GM19193 (cell line): ENCODE measurements around the gene TRMT5.

Experiments
- POLR2A ChIP-seq: IDR thresholded peaks from 4 replicates; pipeline ENCODE4 v1.6.1; 2011; ENCODE audit not compliant: insufficient read depth, insufficient read length; ENCODE audit errors: extremely low read depth

TRMT5 gene, protein sequence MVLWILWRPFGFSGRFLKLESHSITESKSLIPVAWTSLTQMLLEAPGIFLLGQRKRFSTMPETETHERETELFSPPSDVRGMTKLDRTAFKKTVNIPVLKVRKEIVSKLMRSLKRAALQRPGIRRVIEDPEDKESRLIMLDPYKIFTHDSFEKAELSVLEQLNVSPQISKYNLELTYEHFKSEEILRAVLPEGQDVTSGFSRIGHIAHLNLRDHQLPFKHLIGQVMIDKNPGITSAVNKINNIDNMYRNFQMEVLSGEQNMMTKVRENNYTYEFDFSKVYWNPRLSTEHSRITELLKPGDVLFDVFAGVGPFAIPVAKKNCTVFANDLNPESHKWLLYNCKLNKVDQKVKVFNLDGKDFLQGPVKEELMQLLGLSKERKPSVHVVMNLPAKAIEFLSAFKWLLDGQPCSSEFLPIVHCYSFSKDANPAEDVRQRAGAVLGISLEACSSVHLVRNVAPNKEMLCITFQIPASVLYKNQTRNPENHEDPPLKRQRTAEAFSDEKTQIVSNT

DNA sequence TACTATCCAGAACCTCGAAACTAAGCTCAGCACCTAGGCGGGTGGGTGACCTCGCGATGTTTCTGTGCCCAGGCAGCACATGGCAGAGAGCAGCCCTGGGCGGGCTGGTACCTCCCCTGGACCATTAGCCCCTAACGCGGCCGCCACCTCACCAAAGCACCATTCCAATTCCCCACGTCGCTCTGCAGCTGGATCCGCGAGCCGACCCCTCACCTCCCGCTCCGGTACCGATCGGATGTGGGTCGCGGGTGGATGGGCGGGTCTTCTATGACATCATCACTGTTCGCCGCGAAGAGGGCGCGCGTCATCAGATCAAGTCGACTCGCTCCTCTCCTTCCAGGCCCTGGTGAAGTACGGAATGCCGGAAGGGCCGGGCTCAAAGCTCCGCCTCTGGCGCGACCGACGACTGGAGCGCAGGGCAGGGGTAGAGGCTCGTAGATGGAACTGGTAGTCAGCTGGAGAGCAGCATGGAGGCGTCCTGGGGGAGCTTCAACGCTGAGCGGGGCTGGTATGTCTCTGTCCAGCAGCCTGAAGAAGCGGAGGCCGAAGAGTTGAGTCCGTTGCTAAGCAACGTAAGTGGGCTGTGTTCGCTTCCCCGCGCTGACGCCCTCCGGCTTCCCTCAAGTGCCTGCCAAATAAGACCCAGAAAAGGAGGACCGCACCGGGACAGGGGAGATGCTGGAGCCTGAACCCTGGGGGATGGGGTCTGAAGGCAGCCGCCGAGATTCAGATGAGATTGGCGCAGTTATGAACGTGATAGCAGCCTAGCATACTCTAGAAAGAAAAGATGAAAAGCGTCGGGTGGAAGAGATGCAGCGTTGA is at the start of gene TRMT5, which contains the start of gene SLC38A6:
TSS of gene TRMT5 (minus strand) at position 269 of the 822 bp plus-strand sequence. CDS start at position 163, 106 bp downstream.
TSS of gene SLC38A6 (plus strand) at position 435 of the 822 bp plus-strand sequence. CDS start at position 468, 33 bp downstream.
- TF ChIP-seq POLR2A, result peak; percentile 72

DNA sequence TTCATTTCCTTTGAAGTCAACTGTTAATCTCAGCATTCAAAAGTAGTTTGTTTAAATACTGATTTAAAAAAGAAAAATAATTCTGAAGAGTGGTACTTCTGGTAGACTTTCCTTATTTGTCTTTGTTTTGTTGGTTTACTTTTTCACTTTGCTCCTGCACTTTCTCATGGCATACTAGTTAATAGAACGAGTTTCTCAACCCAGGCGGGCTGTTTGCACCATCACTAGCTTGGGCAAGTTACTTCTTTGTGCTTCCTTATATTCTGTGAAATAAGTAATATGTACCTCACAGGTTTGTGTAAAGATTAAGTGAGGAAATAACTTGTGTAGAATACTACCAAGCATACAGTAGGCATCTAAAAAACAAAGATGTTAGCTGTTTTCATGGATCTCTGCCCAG is 45.6 kb upstream of the TRMT5 start:
- TF ChIP-seq POLR2A, result no peak

DNA sequence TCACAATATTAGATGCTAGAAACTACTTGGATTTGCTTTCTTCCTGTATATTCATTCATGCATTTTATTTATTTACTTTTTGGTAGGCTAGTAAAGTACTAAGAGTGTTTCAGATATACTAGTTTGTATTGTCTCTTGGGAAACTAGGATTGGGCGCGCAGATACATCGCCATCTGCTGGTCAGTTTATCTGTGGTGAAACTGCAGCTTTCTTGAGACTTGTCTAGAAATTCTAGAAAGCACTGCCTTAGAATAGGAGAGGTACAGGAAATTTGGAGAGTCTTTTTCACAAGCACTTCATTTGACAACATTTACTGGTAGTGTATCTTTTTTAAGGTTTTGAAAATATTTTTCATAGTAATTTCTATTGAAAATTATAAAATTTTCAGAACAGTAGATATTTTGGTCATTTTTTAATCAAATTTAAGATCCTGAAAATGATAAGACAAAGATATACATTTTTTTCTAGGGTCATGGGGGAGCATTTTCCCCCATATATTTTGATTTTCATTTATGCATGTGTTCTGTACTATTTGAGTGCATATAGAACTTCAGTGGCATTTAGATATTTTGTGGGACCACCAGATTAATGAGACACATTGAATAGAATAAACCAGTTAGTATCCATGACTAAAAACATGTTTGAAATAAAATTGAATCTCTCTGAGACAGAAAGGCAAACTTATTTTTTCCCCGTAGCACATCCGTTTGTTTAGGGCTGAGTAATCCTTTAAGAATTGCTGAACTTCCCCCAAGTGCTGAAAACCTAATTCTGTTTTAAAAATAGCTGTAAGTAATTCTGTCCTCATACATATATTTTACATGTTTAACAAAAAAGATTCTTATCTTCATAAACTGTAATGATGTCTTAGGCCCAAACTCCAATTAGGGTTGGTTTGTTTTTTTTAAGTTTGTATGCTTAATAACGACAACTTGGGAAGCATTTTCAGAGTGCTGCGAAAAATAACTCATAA is 44.7 kb upstream of the TRMT5 start:
- TF ChIP-seq POLR2A, result no peak

DNA sequence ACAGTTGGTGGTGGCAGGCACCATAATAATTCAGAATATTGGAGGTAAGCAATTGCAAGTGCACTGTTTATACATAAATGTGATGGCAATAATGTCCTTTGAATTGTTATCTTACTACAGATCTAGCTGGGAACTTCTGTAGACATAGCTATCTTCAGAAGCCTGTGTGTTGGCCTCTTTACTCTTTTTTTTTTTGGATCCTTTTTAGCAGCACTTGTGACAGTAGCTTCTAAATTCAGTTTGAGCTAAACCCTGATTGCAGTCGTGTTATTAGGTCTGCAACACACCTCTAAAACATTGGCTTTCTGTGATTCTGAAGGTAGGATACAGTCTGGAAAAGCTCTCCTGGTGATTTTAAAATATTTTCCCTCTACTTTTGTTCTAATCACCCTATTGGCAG is 38.7 kb upstream of the TRMT5 start:
- TF ChIP-seq POLR2A, result no peak

DNA sequence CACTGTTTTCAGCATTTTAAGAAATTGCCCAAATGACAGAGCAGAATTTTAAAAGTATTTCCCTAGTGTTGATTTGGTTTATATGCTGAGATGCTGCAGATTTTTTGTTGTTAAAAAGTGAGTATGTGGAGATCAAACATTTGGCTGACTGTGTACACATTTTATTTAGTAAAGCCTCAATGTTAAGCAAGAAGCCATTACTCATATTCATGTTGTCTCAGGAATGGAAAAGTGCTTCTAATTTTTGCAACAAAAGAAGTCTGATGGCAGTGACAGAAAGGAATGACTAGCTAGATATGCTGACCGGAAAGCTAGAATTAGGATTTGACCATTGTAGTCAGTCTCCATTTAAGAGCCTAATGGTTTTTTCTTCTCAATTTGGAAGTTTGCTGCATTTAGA is 22.7 kb upstream of the TRMT5 start:
- no peak for TF ChIP-seq POLR2A

DNA sequence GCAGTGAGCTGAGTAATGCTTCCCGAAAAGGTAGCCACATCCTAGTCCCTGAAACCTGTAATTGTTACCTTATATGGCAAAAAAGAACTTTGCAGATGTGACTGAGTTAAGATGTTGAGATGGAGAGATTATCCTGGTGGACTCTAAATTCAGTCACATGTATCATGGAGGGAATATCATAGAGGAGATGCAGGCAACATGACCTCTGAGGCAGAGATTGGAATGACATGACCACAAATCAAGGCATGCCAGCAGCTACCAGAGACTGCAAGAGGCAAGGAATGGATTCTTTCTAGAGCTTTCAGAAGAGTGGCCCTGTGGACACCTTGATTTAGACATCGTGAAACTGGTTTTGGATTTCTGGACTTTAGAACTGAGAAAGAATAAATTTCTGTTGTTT is 18.7 kb upstream of the TRMT5 start:
- TF ChIP-seq POLR2A, result no peak

DNA sequence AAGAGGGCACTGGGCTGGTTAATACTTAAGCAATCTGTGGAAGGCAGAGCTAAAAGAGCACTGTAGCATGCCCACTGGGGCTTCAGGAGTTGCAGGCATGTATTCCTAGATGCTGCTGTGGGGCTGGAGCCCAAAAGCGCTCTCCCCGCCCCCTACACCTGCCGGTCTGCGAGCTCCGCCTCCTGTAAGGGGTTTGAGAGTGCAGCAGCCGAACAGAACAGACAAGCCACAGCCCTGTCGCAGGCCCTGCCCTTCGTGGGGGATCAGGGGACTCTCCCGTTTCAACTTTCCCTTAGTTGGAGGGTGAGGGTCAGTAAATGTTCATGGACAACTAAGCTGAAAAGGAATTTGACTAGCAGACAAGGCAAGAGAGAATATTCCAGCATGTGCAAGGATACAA is 17.7 kb upstream of the TRMT5 start:
- no peak for TF ChIP-seq POLR2A

DNA sequence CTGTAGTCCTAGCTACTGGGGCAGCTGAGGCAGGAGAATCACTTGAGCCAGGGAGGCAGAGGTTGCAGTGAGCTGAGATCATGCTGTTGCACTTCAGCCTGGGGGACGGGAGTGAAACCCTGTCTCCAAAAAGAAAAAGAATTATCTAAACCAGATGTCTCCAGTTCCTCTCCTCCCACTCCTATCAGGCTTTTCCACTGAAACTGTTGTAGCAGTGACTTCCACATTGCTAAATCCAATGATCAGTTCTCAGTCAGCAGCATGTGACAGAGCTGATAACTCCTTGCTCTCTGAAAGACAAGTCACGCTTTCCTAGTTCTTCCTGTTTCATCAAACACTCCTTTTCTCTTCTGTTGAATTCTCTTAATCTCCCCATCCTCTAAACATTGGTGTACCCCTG is 8.7 kb upstream of the TRMT5 start:
- TF ChIP-seq POLR2A, result no peak

DNA sequence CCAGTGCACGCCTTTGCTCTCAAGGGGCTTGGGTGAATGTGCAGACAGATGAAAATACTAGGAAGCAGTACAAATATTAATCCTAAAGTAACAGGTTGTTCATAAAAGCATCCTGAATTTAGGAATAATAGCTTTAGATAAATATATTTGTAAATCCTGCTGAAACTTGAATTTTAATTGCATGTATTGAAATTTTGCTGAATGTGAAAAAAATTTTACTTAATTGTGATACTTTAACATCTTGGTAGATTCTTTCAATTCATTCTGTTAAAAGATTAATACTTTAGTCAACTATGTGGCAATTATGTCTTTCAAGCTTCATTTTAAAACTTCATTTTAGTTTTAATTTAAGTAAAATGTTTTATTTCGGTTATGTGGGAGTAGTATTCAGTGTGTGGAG is 5.6 kb upstream of the TRMT5 start:
- TF ChIP-seq POLR2A, result no peak

DNA sequence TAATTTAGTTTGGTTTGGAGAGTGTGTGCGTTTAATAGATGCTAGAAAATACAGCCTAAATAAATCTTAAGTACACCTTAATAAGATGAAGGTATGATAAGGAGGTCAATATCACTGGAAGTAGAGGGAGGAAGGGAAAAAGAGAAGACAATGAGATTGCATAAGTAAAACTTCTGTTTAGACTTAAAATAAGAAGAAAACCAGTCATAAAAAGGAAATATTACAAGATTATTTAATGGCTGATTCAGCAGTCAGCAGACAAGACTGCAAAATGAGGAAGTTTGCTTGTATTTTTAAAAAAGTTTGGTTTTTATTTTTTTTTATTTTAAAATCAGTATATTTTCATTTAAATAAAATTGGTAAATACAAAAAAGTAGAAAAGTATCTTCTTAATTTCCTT is 3.3 kb upstream of the TRMT5 start:
- TF ChIP-seq POLR2A, result no peak

DNA sequence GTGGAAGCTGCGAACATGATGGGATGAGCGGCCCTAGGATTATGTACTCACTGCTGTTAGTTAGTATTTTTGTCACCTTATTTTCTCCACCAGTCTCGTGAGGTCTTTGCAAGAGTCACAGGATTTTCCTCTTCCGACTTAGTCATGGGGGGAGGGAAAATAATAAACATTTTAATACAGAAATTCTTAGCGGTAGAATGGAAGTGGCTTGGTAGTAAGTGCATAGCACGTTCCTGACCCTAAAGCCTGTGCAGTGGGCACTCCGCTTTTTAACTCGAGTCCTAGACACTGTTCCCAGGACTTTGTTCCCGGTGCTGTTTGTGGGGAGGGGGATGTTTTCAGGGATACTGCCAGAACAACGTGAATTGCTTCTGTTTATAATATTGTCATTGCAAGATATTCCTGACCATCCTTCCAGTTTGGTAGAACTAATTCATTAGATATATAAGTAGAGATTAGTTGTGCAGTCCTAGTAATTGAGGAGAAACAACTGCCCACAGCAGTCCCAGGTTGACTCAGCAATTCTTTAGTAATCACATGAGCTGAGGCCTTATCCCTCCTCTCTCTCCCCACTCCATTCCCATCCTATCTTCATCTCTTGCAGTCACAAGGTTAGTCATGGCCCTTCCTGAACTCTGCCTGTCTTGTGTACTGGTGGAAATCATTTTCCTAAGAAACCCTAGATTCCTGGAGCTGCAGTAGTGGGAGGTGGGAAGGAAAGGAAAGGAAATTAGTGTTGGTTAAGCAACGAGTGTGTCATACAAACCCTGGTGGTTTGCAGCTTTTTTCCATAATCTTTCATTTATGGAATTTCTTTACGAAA is 965 bp upstream of the TRMT5 start:
- no peak for TF ChIP-seq POLR2A

DNA sequence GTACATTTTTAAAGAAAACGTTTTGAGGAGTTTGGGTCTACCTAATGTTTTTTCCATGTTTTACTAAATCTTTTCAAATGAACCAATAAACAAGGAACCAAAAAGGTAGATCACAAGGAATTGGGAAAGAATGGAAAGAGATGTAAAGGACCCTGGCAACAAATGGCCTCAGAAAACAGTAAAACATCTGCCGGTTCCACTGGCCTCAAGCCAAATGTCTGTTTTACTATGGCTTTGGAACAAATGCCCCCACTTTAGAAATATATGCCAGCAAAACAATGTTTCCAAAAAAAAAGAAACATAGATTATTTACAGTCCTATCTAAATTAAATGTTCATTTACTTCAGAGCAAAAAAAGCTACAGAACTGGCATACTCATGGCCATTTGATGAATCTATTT is 3.0 kb downstream of the TRMT5 start:
- TF ChIP-seq POLR2A, result no peak

DNA sequence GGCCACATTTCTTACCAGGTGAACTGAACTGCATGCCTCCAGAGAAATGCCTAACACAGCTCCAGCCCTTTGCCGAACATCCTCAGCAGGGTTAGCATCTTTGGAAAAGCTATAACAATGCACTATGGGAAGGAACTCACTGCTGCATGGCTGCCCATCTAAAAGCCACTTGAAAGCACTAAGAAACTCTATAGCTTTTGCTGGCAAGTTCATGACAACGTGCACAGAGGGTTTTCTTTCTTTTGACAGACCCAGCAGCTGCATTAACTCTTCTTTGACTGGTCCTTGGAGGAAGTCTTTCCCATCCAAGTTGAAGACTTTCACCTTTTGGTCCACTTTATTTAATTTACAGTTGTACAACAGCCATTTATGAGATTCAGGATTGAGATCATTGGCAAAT is 5.3 kb downstream of the TRMT5 start:
- TF ChIP-seq POLR2A, result no peak
